Astrocyte of the cerebellum (primary cell): Measurements from ENCODE around the gene PPFIBP1.
A peak's percentile ranks its signal among the peaks of the same experiment; 100 is the strongest.

Source experiments
- DNase-seq: peaks from one replicate; pipeline ENCODE4 v3.0.0-alpha.2; 2011; ENCODE audit warnings: low read depth
- H3K4me3 ChIP-seq: 2 replicates; pipeline ENCODE4 v1.5.1; 2011; ENCODE audit warnings: mild to moderate bottlenecking, low read depth, low read length, moderate library complexity
- in situ Hi-C: cut with HindIII; loops from 2 replicates; pipeline ENCODE4 v1.10.0; 2017; ENCODE audit warnings: low sequenced_read_pairs
- TF ChIP-seq, protein P1 (sequence below): IDR thresholded peaks from 2 replicates; pipeline ENCODE4 v1.5.1; 2012; ENCODE audit warnings: low read length, low read depth, moderate library complexity, mild to moderate bottlenecking; ENCODE audit errors: missing control alignments

The PPFIBP1 gene

DNA sequence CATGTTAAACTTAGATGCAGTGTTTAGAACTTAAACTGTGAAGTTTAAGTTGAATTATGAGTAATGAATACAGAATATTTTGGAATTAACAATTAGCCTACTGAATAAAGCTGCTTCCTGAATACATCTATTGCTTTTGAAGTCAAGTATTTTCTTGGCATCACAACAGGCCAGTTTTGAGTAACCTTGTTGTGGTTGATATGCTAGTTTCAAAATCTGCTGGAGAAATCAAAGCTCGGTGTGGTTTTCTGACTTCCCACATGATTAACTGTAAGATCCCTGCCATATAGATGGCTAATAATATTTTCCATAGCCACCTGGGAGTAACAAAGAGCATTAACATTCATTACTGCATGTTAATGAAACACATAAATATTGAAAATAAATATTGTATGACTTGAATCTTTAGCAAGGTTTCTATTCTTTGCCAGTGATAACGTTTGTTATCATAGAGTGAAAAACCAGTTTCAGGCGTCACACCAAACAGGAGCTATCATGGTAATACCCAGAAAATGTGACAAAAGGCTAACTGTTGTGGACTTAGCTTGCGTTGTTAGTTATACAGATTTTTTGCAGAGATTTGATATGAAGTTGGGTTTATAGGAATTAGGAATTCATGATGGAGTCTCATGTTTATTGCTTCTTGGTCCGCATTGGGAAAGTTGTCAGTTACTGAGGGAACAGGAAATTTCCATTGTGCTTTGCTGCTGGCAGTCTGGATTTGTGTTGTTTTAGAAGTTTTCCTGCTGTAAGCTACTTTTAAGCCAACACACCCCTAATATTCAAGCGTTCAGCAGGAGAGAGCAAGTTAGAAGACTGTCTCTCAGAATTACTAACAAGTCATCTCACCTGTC lies 32.1 kb downstream of the PPFIBP1 start:
- no peak overlapping the region for H3K4me3 ChIP-seq
- TF ChIP-seq, protein P1, sequence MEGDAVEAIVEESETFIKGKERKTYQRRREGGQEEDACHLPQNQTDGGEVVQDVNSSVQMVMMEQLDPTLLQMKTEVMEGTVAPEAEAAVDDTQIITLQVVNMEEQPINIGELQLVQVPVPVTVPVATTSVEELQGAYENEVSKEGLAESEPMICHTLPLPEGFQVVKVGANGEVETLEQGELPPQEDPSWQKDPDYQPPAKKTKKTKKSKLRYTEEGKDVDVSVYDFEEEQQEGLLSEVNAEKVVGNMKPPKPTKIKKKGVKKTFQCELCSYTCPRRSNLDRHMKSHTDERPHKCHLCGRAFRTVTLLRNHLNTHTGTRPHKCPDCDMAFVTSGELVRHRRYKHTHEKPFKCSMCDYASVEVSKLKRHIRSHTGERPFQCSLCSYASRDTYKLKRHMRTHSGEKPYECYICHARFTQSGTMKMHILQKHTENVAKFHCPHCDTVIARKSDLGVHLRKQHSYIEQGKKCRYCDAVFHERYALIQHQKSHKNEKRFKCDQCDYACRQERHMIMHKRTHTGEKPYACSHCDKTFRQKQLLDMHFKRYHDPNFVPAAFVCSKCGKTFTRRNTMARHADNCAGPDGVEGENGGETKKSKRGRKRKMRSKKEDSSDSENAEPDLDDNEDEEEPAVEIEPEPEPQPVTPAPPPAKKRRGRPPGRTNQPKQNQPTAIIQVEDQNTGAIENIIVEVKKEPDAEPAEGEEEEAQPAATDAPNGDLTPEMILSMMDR, result no peak
- peak; percentile 77 for DNase-seq
- in situ Hi-C loops, result no loop called here

GRCh38 chr12:27560126-27560525 lies 36.1 kb downstream of the PPFIBP1 start:
- no peak for DNase-seq
- TF ChIP-seq, protein P1, result no peak
- in situ Hi-C loops, result no loop called here
- no peak overlapping the region for H3K4me3 ChIP-seq

GRCh38 chr12:27561535-27562350 lies 37.7 kb downstream of the PPFIBP1 start:
- in situ Hi-C loops, result no loop called here
- no peak overlapping the region for H3K4me3 ChIP-seq
- TF ChIP-seq, protein P1, result no peak
- DNase-seq, result no peak

- in situ Hi-C loops, result no loop called here
- H3K4me3 ChIP-seq, result no peak overlapping the region
- TF ChIP-seq, protein P1, result no peak
- DNase-seq, result no peak
Observed at GRCh38 chr12:27564612-27565213, 40.7 kb downstream of the PPFIBP1 start.

GRCh38 chr12:27566159-27566558 lies 42.2 kb downstream of the PPFIBP1 start:
- TF ChIP-seq, protein P1, result no peak
- no peak for DNase-seq
- in situ Hi-C loops, result no loop called here
- H3K4me3 ChIP-seq, result no peak overlapping the region

GRCh38 chr12:27566626-27567025 lies 42.6 kb downstream of the PPFIBP1 start:
- in situ Hi-C loops, result no loop called here
- no peak overlapping the region for H3K4me3 ChIP-seq
- no peak for DNase-seq
- TF ChIP-seq, protein P1, result no peak
